K562 (cell line): Measurements from ENCODE around the gene SCG3. TPM values are rescaled to one million over a fixed set of nuclear protein-coding genes. Genes with fewer than 3 reads are reported as not detected.
A peak's percentile ranks its signal among the peaks of the same experiment; 100 is the strongest.

ENCODE experiments used
- ASH1L ChIP-seq: fragments of 450-650 bp; IDR thresholded peaks from 2 replicates; pipeline ENCODE4 v1.6.1; 2018; ENCODE audit warnings: borderline replicate concordance, mild to moderate bottlenecking, low read depth; ENCODE audit not compliant: partially characterized antibody
- BRF1 ChIP-seq: IDR thresholded peaks from 3 replicates; pipeline ENCODE4 v1.6.1; 2011; ENCODE audit warnings: borderline replicate concordance, mild to moderate bottlenecking; ENCODE audit not compliant: insufficient read length; ENCODE audit errors: extremely low read depth
- CBX1 ChIP-seq: sonication (generic); IDR thresholded peaks from 2 replicates; pipeline ENCODE4 v1.6.1; 2016; ENCODE audit warnings: antibody characterized with exemption, low read depth, mild to moderate bottlenecking
- DDX20 ChIP-seq: fragments of 450-650 bp; IDR thresholded peaks from 2 replicates; pipeline ENCODE4 v1.6.1; 2016; ENCODE audit warnings: missing genetic modification characterization, low read depth, mild to moderate bottlenecking, missing compliant biosample characterization, moderate library complexity
- ERF ChIP-seq: fragments of 450-650 bp; formaldehyde crosslinking; IDR thresholded peaks from 2 replicates; pipeline ENCODE4 v1.4.0; 2020; ENCODE audit warnings: mild to moderate bottlenecking, mixed read lengths
- HDAC3 ChIP-seq: fragments of 450-650 bp; IDR thresholded peaks from 2 replicates; pipeline ENCODE4 v1.6.1; 2018; ENCODE audit warnings: borderline replicate concordance, mild to moderate bottlenecking, moderate library complexity; ENCODE audit not compliant: partially characterized antibody
- HIVEP1 ChIP-seq: fragments of 250-450 bp; sonication (Bioruptor Pico); IDR thresholded peaks from 2 replicates; pipeline ENCODE4 v1.4.0; 2020; ENCODE audit warnings: mild to moderate bottlenecking
- HMG20B ChIP-seq: fragments of 250-450 bp; sonication (Bioruptor Pico); IDR thresholded peaks from 2 replicates; pipeline ENCODE4 v1.5.0; 2021; ENCODE audit warnings: mild to moderate bottlenecking
- KDM5B ChIP-seq: fragments of 200-600 bp; sonication (generic); IDR thresholded peaks from 2 replicates; pipeline ENCODE4 v1.6.1; 2012; ENCODE audit warnings: low read depth, mild to moderate bottlenecking, moderate library complexity, low read length, control low read depth, inconsistent platforms; ENCODE audit not compliant: insufficient replicate concordance
- MCM5 ChIP-seq: fragments of 450-650 bp; IDR thresholded peaks from 2 replicates; pipeline ENCODE4 v1.6.1; 2016; ENCODE audit warnings: low read depth
- MIER1 ChIP-seq: fragments of 450-650 bp; IDR thresholded peaks from 2 replicates; pipeline ENCODE4 v1.6.1; 2016; ENCODE audit warnings: antibody characterized with exemption, mild to moderate bottlenecking, low read depth
- PATZ1 ChIP-seq: fragments of 250-450 bp; sonication (Bioruptor Pico); IDR thresholded peaks from 2 replicates; pipeline ENCODE4 v1.5.0; 2020; ENCODE audit warnings: mild to moderate bottlenecking, borderline replicate concordance
- RBFOX2 ChIP-seq: fragments of 200-400 bp; formaldehyde crosslinking; IDR thresholded peaks from 2 replicates; pipeline ENCODE4 v1.6.1; 2017; ENCODE audit warnings: low read depth, mild to moderate bottlenecking, low read length, moderate library complexity
- RFX1 ChIP-seq: fragments of 450-650 bp; IDR thresholded peaks from 2 replicates; pipeline ENCODE4 v1.6.1; 2016; ENCODE audit warnings: mild to moderate bottlenecking, moderate library complexity
- RFX5 ChIP-seq: IDR thresholded peaks from 2 replicates; pipeline ENCODE4 v1.6.1; 2011; ENCODE audit warnings: low read depth, mild to moderate bottlenecking, improper control_type of control experiment, low read length
- RNF2 ChIP-seq: sonication (generic); IDR thresholded peaks from 2 replicates; pipeline ENCODE4 v1.6.1; 2016
- SAFB ChIP-seq: fragments of 200-400 bp; formaldehyde crosslinking; IDR thresholded peaks from 2 replicates; pipeline ENCODE4 v1.6.1; 2017; ENCODE audit warnings: low read depth, low read length, borderline replicate concordance
- SMAD1 ChIP-seq: fragments of 150-350 bp; IDR thresholded peaks from 2 replicates; pipeline ENCODE4 v1.6.1; 2014; ENCODE audit warnings: low read length, low read depth; ENCODE audit not compliant: partially characterized antibody
- SMAD3 ChIP-seq: fragments of 450-650 bp; formaldehyde crosslinking; conservative IDR thresholded peaks from 2 replicates; pipeline ENCODE4 v1.4.0; 2020; ENCODE audit warnings: mild to moderate bottlenecking
- TBP ChIP-seq: optimal IDR thresholded peaks from 2 replicates; pipeline ENCODE3; 2011; ENCODE audit warnings: low read depth, low read length, improper control_type of control experiment
- ZC3H11A ChIP-seq: IDR thresholded peaks from 2 replicates; pipeline ENCODE4 v1.6.1; 2012; ENCODE audit warnings: low read depth, low read length, improper control_type of control experiment
- ZFP36 ChIP-seq: fragments of 150-350 bp; IDR thresholded peaks from 2 replicates; pipeline ENCODE4 v1.6.1; 2018; ENCODE audit warnings: low read length, low read depth; ENCODE audit not compliant: partially characterized antibody
- ZNF253 ChIP-seq: fragments of 250-450 bp; sonication (Bioruptor Pico); conservative IDR thresholded peaks from 2 replicates; pipeline ENCODE4 v1.6.1; 2021; ENCODE audit warnings: mild to moderate bottlenecking
- ZNF311 ChIP-seq: fragments of 250-450 bp; sonication (Bioruptor Pico); IDR thresholded peaks from 2 replicates; pipeline ENCODE4 v1.4.0; 2020; ENCODE audit warnings: mild to moderate bottlenecking, moderate library complexity
- ZNF408 ChIP-seq: fragments of 250-450 bp; sonication (Bioruptor Pico); IDR thresholded peaks from 2 replicates; pipeline ENCODE4 v1.4.0; 2020; ENCODE audit warnings: low read depth, mild to moderate bottlenecking, moderate library complexity
- ZNF79 ChIP-seq: fragments of 250-450 bp; sonication (Bioruptor Pico); IDR thresholded peaks from 2 replicates; pipeline ENCODE4 v1.4.0; 2020; ENCODE audit warnings: low read depth, mild to moderate bottlenecking, moderate library complexity
- ZNF830 ChIP-seq: fragments of 250-450 bp; sonication (Bioruptor Pico); IDR thresholded peaks from 2 replicates; pipeline ENCODE4 v1.5.0; 2021; ENCODE audit warnings: mild to moderate bottlenecking
- ZZZ3 ChIP-seq: fragments of 450-650 bp; IDR thresholded peaks from 2 replicates; pipeline ENCODE4 v1.6.1; 2016; ENCODE audit warnings: antibody characterized with exemption, mild to moderate bottlenecking, moderate library complexity
- polyA plus RNA-seq, 8 experiments: library from polyadenylated mRNA; depleted of rRNA in 4 of 8; stranded (reverse) in 5 of 8; unstranded in 3 of 8; fragments of >200 nt; fragmentation: Nextera tagmentation in 2 of 8; fragmentation: Illumina TruSeq in 1 of 8; extraction: Ambion mirVana in 2 of 8; extraction: Trizol in 1 of 8; gene quantifications; 2 replicates each; pipeline versions ENCODE4 v1.2.1 to v1.2.3, GENCODE V29; 2011 to 2014; ENCODE audit warnings: inconsistent platforms in 1 of 8, missing spikeins in 1 of 8
- total RNA-seq, 7 experiments: library from RNA; depleted of rRNA in 6 of 7; stranded (reverse); fragments of >200 nt in 6 of 7; fragmentation: Illumina TruSeq in 2 of 7; extraction: Trizol in 2 of 7; gene quantifications; 2 replicates each; pipeline versions ENCODE4 v1.2.1 to v1.2.3, GENCODE V29; 2011 to 2021; ENCODE audit warnings: low replicate concordance in 1 of 7
- TF ChIP-seq, protein P1 (sequence below): sonication (generic); formaldehyde crosslinking; IDR thresholded peaks from 2 replicates; pipeline ENCODE4 v1.8.0; 2022; ENCODE audit warnings: mild to moderate bottlenecking, missing genetic modification reagents

The SCG3 gene
- total and polyA plus RNA-seq, 9 of the 15 experiments (the other 6 are each of a cell fraction or from before 2014, with no cell fraction given): 13.0 to 43.8 (median 21.0) TPM

- TF ChIP-seq HMG20B (CRISPR knock-in tag): no peak
- TF ChIP-seq HDAC3: no peak
- TF ChIP-seq BRF1: no peak
- no peak for TF ChIP-seq PATZ1 (CRISPR knock-in tag)
- peak; percentile 47; the same call in 1 of the 2 replicates for TF ChIP-seq RBFOX2
- no peak for TF ChIP-seq RFX1
- TF ChIP-seq SMAD1: no peak
- no peak for TF ChIP-seq ZNF79
- no peak for TF ChIP-seq CBX1
- TF ChIP-seq ASH1L: no peak
- no peak for TF ChIP-seq ZNF830 (CRISPR knock-in tag)
- TF ChIP-seq MCM5: no peak
- no peak for TF ChIP-seq ZC3H11A
- TF ChIP-seq TBP: no peak
- no peak for TF ChIP-seq SAFB
- TF ChIP-seq ERF (CRISPR knock-in tag): 0 out of 2 replicates have a peak, but pooled peaks have one; percentile 59
- TF ChIP-seq ZZZ3: no peak
- TF ChIP-seq ZNF253 (CRISPR knock-in tag): no peak
- TF ChIP-seq ZFP36: no peak
- TF ChIP-seq ZNF311 (CRISPR knock-in tag): no peak
- no peak for TF ChIP-seq HIVEP1 (CRISPR knock-in tag)
- no peak for TF ChIP-seq KDM5B
- peak; percentile 66; the same call in 1 of the 2 replicates for TF ChIP-seq RNF2
- no peak; the same call in 1 of the 2 replicates for TF ChIP-seq SMAD3 (CRISPR knock-in tag)
- no peak for TF ChIP-seq ZNF408 (CRISPR knock-in tag)
- TF ChIP-seq, protein P1, sequence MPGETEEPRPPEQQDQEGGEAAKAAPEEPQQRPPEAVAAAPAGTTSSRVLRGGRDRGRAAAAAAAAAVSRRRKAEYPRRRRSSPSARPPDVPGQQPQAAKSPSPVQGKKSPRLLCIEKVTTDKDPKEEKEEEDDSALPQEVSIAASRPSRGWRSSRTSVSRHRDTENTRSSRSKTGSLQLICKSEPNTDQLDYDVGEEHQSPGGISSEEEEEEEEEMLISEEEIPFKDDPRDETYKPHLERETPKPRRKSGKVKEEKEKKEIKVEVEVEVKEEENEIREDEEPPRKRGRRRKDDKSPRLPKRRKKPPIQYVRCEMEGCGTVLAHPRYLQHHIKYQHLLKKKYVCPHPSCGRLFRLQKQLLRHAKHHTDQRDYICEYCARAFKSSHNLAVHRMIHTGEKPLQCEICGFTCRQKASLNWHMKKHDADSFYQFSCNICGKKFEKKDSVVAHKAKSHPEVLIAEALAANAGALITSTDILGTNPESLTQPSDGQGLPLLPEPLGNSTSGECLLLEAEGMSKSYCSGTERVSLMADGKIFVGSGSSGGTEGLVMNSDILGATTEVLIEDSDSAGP (CRISPR knock-in tag): no peak
- no peak for TF ChIP-seq DDX20 (tag)
- TF ChIP-seq MIER1: peak; percentile 99
- no peak for TF ChIP-seq RFX5
These were observed at the start of gene SCG3 (continued) for GRCh38 chr15:51681303-51681963.
